NCI-H2196 treated with DMSO at 0.1 percent for 48 hours (cell line): Measurements from ENCODE around the gene TEKTIP1.
A peak's percentile ranks its signal among the peaks of the same experiment; 100 is the strongest.

Experiments used
- DNase-seq: peaks from one replicate; lab custom pipeline; 2025; ENCODE audit not compliant: unreplicated experiment; lab: John Stamatoyannopoulos, UW

Gene TEKTIP1

GRCh38 chr19:3538965-3539755, at the start of gene TEKTIP1:
TSS of gene TEKTIP1 (plus strand) at chr19:3539174. CDS start at chr19:3539178, 4 bp downstream.
- no peak for DNase-seq

- no peak for DNase-seq
Observed at GRCh38 chr19:3491396-3492119, 47.4 kb upstream of the TEKTIP1 start.

DNA sequence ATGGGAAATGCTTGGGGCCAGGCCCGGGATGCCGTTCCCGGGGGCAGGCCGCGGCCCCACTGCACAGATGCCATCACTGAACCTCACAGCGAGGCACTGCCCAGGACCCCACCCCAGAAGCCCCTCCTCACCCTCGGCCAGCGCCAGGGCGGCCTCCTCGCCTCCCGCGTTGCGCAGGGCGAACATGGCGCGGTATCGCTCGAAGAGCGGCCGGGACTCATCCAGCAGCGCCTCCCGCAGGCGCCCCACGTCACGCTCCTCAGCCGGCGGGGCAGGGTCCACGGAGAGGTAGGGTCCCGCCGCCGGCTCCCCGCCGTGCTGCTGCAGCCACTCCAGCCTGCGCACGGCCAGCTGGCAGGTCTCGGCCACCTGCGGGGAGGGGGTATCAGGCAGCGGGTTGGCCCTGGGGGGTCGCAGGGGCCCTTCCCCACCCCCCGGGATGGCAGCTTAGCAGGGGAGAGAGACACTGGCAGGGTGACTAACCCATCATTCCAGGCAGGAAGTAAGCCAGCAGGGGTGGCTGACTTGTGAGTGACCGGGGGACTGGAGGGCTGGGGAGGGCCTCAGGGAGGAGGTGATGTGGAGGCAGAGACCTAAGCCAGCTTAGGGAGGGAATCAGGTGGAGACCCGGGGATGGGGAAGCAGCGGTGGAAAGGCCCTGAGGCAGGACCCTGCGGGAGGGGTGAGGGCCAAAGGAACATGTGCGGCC, 46.7 kb upstream of the TEKTIP1 start:
- no peak for DNase-seq

- no peak for DNase-seq
Observed at GRCh38 chr19:3492919-3493318, 46.1 kb upstream of the TEKTIP1 start.

DNA sequence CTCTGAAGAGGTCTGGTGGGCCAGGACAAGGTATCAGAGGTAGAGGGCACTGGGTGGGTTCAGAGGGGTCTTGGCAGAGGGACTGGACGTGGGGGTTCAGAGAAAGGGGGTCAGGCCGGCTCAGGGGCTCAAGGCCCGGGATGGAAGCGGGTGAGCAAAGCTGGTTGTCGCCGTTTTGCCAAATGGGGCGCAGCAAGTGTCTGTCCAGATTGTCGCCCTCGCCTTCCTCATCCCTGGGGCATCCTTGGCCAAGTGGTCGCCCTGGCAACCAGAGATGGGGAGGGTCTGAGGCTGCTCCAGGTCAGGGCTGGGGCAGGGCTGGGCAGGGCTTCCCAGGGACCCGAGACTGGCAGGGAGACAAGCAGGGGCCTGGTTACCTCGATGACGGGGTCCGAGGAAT, 45.3 kb upstream of the TEKTIP1 start:
- DNase-seq, result no peak

DNA sequence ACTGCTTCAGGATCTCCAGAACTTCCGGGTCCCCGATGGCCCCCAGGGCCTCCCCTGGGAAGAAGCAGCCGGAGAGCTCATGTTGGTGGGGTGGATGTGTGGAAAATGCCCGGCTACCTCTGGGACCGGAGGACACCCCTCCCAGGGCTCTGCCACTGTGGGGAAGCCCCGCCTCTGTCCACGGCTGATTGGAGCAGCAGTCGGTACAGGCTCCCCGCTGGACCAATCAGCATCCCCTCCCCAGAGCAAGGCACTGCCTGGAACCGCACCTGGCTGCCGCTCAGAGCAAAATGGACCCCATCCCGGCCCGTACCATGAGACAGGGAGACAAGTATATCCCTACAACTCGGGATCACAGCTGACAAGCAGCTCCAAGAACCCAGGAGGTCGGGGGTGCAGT, 44.9 kb upstream of the TEKTIP1 start:
- DNase-seq, result peak; percentile 22

DNA sequence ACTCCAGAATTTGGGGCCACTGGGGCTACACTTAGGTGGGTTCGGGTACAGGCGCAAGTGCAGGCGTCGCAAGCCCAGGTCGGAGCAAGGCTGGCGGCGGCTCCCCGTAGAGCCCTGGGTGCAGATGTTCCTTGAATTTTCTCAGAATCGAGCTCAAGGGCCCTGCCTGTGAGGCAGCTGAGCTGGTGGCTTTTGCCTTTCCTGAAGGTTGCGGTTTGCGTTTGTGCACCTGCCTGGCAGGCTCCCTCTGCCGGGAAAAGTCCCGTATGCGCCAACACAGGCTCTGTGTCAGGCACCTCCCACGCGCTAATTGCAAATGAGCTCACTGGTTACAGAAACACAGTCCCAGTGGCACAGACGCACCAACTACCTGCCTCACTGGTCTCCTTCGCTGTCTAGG, 44.4 kb upstream of the TEKTIP1 start:
- DNase-seq, result peak; percentile 57

DNA sequence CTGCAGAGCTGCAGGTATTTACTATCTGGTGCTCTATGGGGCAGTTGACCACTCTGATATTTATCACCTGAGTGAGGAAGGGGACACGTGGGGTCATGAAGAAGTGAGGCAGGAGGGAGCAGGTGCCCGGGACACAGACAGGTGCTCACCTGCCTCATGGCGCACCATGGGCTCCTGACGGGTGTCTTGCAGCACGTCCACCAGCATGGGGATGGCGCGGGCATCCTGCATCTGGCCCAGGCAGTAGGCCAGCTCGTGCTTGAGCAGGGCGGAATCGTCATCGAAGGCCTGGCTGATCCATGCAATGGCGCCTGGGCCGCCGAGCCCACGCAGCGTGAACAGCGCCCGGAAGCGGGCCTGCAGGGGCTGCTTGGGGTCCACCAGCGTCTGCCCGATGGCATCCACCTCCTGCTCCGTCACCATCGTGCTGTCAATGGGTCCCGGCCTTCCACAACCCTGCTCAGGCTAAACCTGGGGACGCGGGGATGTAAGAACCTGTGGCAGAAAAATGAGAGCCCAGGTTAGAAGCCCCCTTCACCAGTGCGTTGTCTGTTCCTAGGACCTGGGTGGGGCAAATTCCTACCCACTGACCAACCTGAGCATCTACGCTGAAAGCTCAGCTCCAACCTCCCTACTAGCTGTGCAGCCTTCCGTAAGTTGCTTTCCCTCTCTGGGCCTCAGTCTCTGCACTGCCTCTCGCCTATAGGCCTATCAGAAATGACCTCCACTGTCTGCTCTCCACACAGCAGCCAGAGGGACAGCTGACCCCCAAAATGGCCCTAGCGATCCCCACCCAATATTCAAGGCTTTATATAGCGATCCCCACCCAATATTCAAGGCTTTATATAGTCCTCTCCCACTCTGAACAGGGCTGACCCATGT, 42.3 kb upstream of the TEKTIP1 start:
- no peak for DNase-seq

DNA sequence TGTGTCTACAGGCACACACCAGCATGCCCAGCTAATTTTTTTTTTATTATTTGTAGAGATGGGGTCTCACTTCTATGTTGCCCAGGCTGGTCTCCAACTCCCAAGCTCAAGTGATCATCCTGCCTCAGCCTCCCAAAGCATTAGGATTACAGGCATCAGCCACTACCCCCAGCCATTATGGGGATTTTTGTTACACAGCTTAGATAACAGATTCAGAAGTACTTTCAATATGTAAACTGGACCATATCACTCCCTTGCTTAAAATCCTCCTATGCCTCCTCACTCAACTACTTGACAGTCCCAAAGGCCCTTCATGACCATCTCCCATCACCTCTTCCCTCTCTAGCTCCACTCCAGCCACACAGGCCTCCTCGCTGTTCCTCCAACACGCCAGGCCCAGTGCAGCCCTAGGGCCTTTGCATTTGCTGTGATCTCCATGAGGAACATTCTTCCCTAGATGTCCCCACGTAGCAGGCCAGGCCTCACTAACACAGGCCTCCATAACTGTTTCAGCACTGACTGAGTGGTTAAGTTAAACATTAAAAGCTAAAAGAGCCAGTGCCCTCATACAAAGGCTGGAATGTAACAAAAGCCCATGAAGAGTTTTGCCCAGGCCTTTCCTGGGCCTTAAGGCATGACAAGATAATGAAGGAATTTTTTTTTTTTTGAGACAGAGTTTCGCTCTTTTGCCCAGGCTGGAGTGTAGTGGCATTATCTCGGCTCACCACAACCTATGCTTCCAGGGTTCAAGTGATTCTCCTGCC, 41.0 kb upstream of the TEKTIP1 start:
- DNase-seq, result no peak

- no peak for DNase-seq
Observed at GRCh38 chr19:3499738-3500428, 39.1 kb upstream of the TEKTIP1 start.

DNA sequence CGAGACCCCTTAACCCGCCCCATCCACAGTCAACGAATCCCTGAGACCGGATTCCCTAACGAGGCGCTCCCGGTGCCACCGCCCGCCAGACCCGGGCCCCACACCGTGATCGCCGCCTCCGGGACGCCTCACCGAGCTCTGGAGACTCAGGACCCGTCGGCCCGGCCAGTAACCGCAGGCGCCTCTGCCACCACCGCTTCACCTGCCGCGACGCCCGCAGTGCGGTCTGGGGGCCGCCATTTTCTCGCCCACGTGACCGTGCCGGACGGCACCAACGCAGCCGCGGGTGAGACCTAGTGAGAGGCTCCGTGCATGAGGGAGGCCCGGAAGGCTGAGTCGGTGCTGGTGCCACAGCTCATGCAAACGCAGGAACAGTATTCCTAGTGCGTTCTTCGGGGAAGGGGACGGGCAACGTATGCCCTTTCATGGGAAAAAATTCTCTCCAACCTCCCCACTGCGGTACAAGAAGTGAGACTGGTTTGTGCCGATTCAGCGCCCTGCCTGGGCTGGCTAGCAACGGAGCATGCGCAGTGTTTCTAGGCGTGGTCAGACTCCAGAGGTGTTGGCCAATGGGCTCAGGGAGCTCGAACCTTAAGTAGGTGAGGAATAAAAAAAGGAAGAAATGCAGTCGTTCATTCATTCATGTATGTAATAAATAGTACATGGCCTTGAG, 38.4 kb upstream of the TEKTIP1 start, which contains the start of gene DOHH:
Gene DOHH (minus strand): TSS at position 246 of the 673 bp plus-strand sequence. CDS start 3,860 bp downstream, outside the sequence.
- DNase-seq, result peak; percentile 93

GRCh38 chr19:3501780-3502179, 37.2 kb upstream of the TEKTIP1 start:
- DNase-seq, result no peak

DNA sequence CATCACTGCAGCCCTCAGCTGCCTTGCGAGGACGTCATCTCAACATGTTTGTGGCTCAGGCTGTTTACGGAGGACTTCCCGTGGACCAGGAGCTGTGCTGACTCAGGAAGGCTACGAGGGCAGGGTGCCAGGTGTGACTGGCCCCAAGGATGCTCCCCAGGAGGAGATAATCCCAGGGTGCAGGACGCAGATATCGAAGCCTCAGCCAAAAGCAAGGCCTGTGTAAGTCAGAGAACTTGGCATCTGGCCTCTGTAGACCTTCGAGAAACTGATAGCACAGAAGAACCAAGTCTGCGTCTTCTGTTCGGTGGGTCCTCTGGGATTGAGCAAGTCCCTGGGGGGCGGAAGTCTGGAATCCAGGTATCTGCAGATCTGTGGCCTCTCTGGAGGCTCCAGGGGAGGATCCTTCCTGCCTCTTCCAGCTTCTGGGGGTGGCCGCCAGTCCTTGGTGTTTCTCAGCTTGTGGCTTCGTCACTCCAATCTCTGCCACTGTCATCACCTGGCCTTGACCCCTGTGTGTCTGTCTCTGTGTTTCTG, 35.9 kb upstream of the TEKTIP1 start:
- no peak for DNase-seq

- no peak for DNase-seq
Observed at GRCh38 chr19:3504735-3505134, 34.2 kb upstream of the TEKTIP1 start.

- peak; percentile 93 for DNase-seq
Observed at GRCh38 chr19:3505598-3506383, 33.2 kb upstream of the TEKTIP1 start, which contains the start of gene FZR1. TSS of gene FZR1 (plus strand) at chr19:3506311. CDS start at chr19:3522990, 16,679 bp downstream.

DNA sequence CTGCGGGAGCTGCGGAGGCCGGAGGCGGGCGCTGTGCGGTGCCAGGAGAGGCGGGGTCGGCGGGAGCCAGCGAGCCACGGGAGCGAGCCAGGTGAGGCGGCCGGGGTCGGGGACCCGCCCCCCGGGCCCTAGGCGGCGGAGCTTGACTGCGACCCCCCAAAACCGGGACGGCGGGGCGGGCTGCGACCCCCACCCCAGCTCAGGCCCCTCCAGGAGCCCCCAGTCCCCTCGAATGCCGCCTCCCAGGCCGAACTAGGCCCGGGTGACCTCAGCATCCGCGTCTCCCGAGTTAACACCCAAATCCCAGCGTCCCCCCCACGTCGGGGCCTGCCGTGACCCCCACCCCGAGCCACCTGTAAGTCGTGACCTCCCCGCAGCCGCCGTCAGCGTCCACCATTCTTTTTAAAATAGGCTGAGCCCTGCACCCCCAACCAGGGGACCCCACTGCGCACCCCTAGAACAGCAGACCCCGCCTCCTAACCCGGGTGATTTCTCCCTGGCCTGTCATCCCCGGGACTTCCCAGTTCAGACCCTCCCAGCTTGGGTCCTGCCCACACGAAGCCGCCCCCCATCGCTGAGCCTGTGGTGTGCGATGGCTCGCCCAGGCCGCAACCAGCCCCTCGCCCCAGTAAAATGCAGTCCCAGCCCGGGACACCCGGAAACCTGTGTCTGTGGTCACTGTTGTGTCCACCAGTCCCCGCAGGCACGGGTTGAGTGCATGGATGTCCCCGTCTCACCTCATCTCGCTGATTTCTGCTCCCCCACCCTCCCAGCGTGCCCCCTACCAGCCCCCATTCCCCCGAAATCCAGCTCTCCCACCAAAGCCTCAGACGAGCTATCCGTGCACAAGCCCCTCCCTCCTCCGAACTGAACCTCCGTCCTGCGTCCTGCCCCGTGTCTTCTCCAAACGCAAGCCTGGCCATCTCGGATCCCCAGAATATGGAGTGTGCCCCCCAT, 32.3 kb upstream of the TEKTIP1 start:
- DNase-seq, result no peak
